Activated CD8-positive, alpha-beta T cell treated with anti-CD3 and anti-CD28 coated beads for 36 hours (primary cell): Measurements from ENCODE around the gene FAM83F. TPM values are rescaled to one million over a fixed set of nuclear protein-coding genes. Genes with fewer than 3 reads are reported as not detected.

Experiments
- ATAC-seq: fragments of 200-7000 bp; cut with Tn5 transposase; one replicate; pipeline ENCODE4 v1.10.0; 2021; ENCODE audit warnings: mild to moderate bottlenecking, moderate library complexity
- CTCF ChIA-PET: fragments of 350-600 bp; sonication (Branson Sonifier 250); formaldehyde crosslinking; loops from one replicate; lab custom pipeline; 2021; ENCODE audit warnings: antibody characterized with exemption; lab: Charles Lee
- POLR2A ChIA-PET: fragments of 350-600 bp; sonication (Branson Sonifier 250); formaldehyde crosslinking; loops from one replicate; lab custom pipeline; 2021; ENCODE audit warnings: antibody characterized with exemption; lab: Charles Lee
- DNase-seq: peaks from one replicate; pipeline ENCODE4 v3.0.0-alpha.2; 2020
- H3K27ac Mint-ChIP-seq: one replicate; pipeline ENCODE4 v1.8.0; 2021; ENCODE audit warnings: mild to moderate bottlenecking, mixed read lengths
- H3K27me3 Mint-ChIP-seq: one replicate; pipeline ENCODE4 v1.8.0; 2021; ENCODE audit warnings: mixed read lengths
- H3K36me3 Mint-ChIP-seq: one replicate; pipeline ENCODE4 v1.8.0; 2021; ENCODE audit warnings: low read depth, mixed read lengths
- H3K4me1 Mint-ChIP-seq: one replicate; pipeline ENCODE4 v1.8.0; 2021; ENCODE audit warnings: low read depth, mixed read lengths
- H3K4me3 Mint-ChIP-seq: one replicate; pipeline ENCODE4 v1.8.0; 2021; ENCODE audit warnings: mild to moderate bottlenecking, moderate library complexity, mixed read lengths
- H3K9me3 Mint-ChIP-seq: one replicate; pipeline ENCODE4 v1.8.0; 2021; ENCODE audit warnings: mixed read lengths
- intact Hi-C: fragments of 100-400 bp; cut with micrococcal nuclease; formaldehyde crosslinking; loops from one replicate; pipeline ENCODE4 v1.10.0; 2022
- total RNA-seq, 2 experiments: library from RNA; stranded (reverse); gene quantifications; one replicate each; pipeline ENCODE4 v1.2.3, GENCODE V29; 2021
- TF ChIP-seq, protein P1 (sequence below): fragments of 200-600 bp; IDR thresholded peaks from one replicate; pipeline ENCODE4 v1.8.0; 2022; ENCODE audit warnings: antibody characterized with exemption, mild to moderate bottlenecking

FAM83F gene
- total RNA-seq, 2 experiments from 2014 or later: 1.5 to 2.0 TPM

GRCh38 chr22:39988386-39989114, 6.2 kb upstream of the FAM83F start:
- H3K27me3 Mint-ChIP-seq: peaks cover 9% of the 10 kb centered on the region
- no peak overlapping the region for H3K4me3 Mint-ChIP-seq
- H3K9me3 Mint-ChIP-seq: no peaks in the 10 kb centered on the region
- peaks cover 21% of the 10 kb centered on the region for H3K4me1 Mint-ChIP-seq
- ATAC-seq: no peak
- no peak overlapping the region for H3K27ac Mint-ChIP-seq
- DNase-seq: no peak
- intact Hi-C loops: no loop called here
- TF ChIP-seq, protein P1, sequence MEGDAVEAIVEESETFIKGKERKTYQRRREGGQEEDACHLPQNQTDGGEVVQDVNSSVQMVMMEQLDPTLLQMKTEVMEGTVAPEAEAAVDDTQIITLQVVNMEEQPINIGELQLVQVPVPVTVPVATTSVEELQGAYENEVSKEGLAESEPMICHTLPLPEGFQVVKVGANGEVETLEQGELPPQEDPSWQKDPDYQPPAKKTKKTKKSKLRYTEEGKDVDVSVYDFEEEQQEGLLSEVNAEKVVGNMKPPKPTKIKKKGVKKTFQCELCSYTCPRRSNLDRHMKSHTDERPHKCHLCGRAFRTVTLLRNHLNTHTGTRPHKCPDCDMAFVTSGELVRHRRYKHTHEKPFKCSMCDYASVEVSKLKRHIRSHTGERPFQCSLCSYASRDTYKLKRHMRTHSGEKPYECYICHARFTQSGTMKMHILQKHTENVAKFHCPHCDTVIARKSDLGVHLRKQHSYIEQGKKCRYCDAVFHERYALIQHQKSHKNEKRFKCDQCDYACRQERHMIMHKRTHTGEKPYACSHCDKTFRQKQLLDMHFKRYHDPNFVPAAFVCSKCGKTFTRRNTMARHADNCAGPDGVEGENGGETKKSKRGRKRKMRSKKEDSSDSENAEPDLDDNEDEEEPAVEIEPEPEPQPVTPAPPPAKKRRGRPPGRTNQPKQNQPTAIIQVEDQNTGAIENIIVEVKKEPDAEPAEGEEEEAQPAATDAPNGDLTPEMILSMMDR: no peak
- ChIA-PET CTCF (interaction anchor here (3.3 kb wide), 1 partner anchor 36 kb away, joined by 13 read pairs; no protein-coding TSS in a partner anchor), POLR2A (interaction anchor here (0.5 kb wide), 1 partner anchor 10 kb away, joined by 3 read pairs; no protein-coding TSS in a partner anchor)
- H3K36me3 Mint-ChIP-seq: no peaks in the 10 kb centered on the region

- ChIA-PET CTCF (interaction anchor here (3.3 kb wide), 1 partner anchor 35 kb away, joined by 13 read pairs; no protein-coding TSS in a partner anchor), POLR2A (no interaction called here)
- H3K9me3 Mint-ChIP-seq: no peaks in the 10 kb centered on the region
- H3K27me3 Mint-ChIP-seq: peaks cover 9% of the 10 kb centered on the region
- no peaks in the 10 kb centered on the region for H3K36me3 Mint-ChIP-seq
- no peak overlapping the region for H3K27ac Mint-ChIP-seq
- DNase-seq (no peak), ATAC-seq (no peak)
- peaks cover 28% of the 10 kb centered on the region for H3K4me1 Mint-ChIP-seq
- intact Hi-C loops: no loop called here
- TF ChIP-seq, protein P1: no peak
- no peak overlapping the region for H3K4me3 Mint-ChIP-seq
Measured at GRCh38 chr22:39989633-39990032, 5.1 kb upstream of the FAM83F start.

DNA sequence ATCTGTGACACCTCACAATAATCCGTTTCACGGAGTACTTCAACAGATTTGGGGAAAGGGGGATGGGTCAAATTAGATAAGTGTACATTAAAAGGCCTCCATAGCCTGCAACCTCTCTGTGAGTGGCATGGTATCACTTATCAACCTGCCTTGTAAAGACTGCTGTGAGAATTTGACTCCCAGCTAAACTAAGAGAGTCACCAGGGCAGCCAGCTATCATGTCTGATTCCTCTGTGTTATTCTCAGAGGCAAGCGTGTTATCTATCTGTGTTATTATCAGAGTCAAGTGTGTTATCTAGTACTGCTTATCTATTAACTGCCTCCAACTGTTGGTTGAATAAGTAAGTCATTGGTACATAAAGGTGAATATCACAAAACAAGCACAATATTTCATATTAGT, 4.1 kb upstream of the FAM83F start:
- H3K4me1 Mint-ChIP-seq: peaks cover 18% of the 10 kb centered on the region
- ChIA-PET POLR2A (interaction anchor here (0.9 to 1.3 kb wide), 2 partner anchors 9 to 49 kb away, joined by 3 to 4 read pairs; no protein-coding TSS in a partner anchor), CTCF (interaction anchor here (1.5 to 3.3 kb wide), 2 partner anchors 23 to 34 kb away, joined by 4 to 13 read pairs; no protein-coding TSS in a partner anchor)
- no peak for DNase-seq
- no peak overlapping the region for H3K4me3 Mint-ChIP-seq
- intact Hi-C loops: no loop called here
- TF ChIP-seq, protein P1: no peak
- no peak overlapping the region for H3K27ac Mint-ChIP-seq
- no peaks in the 10 kb centered on the region for H3K9me3 Mint-ChIP-seq
- no peak for ATAC-seq
- H3K36me3 Mint-ChIP-seq: no peaks in the 10 kb centered on the region
- H3K27me3 Mint-ChIP-seq: peaks cover 9% of the 10 kb centered on the region

DNA sequence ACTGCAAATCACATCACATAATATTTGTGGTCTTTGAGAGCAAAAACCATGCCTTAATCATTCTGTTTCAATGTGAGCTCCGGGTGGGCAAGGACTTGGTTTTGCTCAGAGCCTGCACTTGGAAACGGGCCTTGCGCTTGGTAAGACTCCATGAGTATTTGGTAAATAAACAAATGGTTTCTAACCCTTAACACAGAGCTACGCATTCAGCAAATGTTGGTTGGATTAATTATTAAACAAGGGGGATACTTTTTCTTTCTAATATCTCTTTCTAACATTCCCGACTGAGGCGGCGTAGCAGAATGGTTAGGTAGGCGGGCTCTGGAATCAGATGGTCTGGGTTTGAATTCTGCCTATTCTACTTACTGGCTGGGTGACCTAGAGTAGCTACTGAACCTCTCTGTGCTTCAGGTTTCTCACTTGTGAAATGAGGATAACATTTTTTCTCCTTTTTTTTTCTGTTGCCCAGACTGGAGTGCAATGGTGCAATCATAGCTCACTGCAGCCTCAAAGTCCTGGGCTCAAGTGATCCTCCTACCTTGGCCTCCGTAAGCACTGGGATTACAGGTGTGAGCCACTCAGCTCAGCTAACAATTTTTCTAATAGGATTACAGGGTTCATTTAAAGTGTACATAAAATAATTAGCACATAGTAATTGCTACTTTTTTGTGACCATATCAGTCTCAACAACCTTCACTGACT, 3.4 kb upstream of the FAM83F start:
- Mint-ChIP-seq H3K27ac (no peak overlapping the region), H3K36me3 (no peaks in the 10 kb centered on the region), H3K27me3 (peaks cover 14% of the 10 kb centered on the region), H3K9me3 (no peaks in the 10 kb centered on the region), H3K4me3 (no peak overlapping the region), H3K4me1 (peaks cover 17% of the 10 kb centered on the region)
- CTCF ChIA-PET: interaction anchor here (1.5 to 3.3 kb wide), 2 partner anchors 24 to 33 kb away, joined by 4 to 13 read pairs; no protein-coding TSS in a partner anchor
- ATAC-seq: no peak
- TF ChIP-seq, protein P1: no peak
- intact Hi-C loops: no loop called here
- no peak for DNase-seq
- POLR2A ChIA-PET: interaction anchor here (0.6 to 1.3 kb wide), 3 partner anchors 9 to 49 kb away, joined by 3 to 4 read pairs (median 3); no protein-coding TSS in a partner anchor
